ENCODE measurements around the gene C17orf100. TPM values are rescaled to one million over a fixed set of nuclear protein-coding genes. Genes with fewer than 3 reads are reported as not detected.

C17orf100 gene
- total RNA-seq, 2 donors from 2014 or later = not detected

DNA sequence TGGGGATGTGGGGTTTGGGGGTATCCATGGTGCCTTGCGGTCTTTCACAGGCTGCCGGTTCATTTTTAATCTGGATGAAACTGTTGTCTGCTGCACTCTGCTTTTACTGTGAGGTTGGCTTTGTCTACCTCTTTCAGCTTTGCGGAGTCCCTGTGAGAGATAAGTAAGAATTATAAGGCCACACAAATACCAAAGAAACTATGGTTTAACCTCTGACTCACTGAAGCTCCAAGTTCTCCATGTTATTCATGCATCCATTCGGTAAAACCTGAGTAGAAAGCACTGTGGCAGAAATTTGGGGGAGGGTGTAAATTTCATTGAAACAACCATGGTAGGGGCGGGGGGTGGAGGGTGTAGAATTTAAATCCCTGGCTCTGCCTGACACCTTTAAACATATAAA lies 41.6 kb upstream of the C17orf100 start:
- Histone ChIP-seq H3K27ac (no peak overlapping the region), H3K36me3 (peaks cover 31% of the 10 kb centered on the region), H3K4me1 (ENCODE audit: control insufficient read depth in 1 of 2, low read depth in 2 of 2) (no peaks in the 10 kb centered on the region), H3K4me3 (no peak overlapping the region), H3K27me3 (replicated peaks; ENCODE audit: insufficient read depth) (no peaks in the 10 kb centered on the region), H3K9me3 (no peaks in the 10 kb centered on the region)
- ATAC-seq (ENCODE audit: insufficient number of reproducible peaks, low FRiP score, low read depth) (no peak), DNase-seq (ENCODE audit: low spot score) (no peak)
- TF ChIP-seq, protein P1, sequence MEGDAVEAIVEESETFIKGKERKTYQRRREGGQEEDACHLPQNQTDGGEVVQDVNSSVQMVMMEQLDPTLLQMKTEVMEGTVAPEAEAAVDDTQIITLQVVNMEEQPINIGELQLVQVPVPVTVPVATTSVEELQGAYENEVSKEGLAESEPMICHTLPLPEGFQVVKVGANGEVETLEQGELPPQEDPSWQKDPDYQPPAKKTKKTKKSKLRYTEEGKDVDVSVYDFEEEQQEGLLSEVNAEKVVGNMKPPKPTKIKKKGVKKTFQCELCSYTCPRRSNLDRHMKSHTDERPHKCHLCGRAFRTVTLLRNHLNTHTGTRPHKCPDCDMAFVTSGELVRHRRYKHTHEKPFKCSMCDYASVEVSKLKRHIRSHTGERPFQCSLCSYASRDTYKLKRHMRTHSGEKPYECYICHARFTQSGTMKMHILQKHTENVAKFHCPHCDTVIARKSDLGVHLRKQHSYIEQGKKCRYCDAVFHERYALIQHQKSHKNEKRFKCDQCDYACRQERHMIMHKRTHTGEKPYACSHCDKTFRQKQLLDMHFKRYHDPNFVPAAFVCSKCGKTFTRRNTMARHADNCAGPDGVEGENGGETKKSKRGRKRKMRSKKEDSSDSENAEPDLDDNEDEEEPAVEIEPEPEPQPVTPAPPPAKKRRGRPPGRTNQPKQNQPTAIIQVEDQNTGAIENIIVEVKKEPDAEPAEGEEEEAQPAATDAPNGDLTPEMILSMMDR (IDR thresholded peaks at IDR 0.05) = no peak

DNA sequence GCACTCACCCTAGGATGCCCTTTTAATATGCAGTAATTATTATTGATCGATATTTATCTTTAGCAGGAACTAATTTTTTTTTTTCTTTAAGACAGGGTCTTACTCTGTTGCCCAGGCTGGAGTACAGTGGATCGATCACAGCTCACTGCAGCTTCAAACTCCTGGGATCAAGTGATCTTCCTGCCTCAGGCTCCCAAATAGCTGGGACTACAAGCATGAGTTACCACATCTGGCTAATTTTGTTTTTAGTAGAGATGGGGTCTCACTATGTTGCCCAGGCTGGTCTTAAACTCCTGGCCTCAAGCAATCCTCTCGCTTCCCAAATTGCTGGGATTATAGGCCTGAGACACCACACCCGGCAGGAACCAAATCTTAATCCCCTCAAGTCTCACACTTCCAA lies 40.3 kb upstream of the C17orf100 start:
- Histone ChIP-seq H3K36me3 (peaks cover 31% of the 10 kb centered on the region), H3K27me3 (replicated peaks; ENCODE audit: insufficient read depth) (no peaks in the 10 kb centered on the region), H3K27ac (no peak overlapping the region), H3K9me3 (no peaks in the 10 kb centered on the region), H3K4me1 (ENCODE audit: control insufficient read depth in 1 of 2, low read depth in 2 of 2) (no peaks in the 10 kb centered on the region), H3K4me3 (no peak overlapping the region)
- no peak for DNase-seq (ENCODE audit: low spot score)
- ATAC-seq (ENCODE audit: insufficient number of reproducible peaks, low FRiP score, low read depth) = no peak
- TF ChIP-seq, protein P1 (IDR thresholded peaks at IDR 0.05) = no peak

DNA sequence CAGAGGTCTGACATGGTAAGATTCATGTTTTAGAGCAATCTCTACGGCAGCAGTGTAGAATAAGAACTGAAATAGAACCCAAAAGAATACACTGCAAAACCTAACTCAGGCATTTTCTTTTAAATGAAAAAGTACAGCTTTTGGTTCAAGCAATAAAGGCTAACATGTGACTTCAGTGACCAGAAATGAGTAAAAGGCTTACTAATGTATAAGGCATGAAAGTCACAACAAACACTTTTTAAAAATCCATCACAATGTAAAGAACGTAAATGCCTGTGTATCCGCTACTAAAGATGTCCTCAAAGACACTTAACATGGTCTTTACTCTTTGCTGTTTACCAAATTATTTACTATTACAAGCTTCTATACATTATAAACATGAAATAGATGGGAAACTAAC lies 27.6 kb upstream of the C17orf100 start:
- Histone ChIP-seq H3K4me3 (no peak overlapping the region), H3K36me3 (peaks cover 13% of the 10 kb centered on the region), H3K4me1 (ENCODE audit: control insufficient read depth in 1 of 2, low read depth in 2 of 2) (no peaks in the 10 kb centered on the region), H3K27me3 (replicated peaks; ENCODE audit: insufficient read depth) (no peaks in the 10 kb centered on the region), H3K27ac (no peak overlapping the region), H3K9me3 (no peaks in the 10 kb centered on the region)
- TF ChIP-seq, protein P1 (IDR thresholded peaks at IDR 0.05) = no peak
- DNase-seq (ENCODE audit: low spot score) (no peak), ATAC-seq (ENCODE audit: insufficient number of reproducible peaks, low FRiP score, low read depth) (no peak)

DNA sequence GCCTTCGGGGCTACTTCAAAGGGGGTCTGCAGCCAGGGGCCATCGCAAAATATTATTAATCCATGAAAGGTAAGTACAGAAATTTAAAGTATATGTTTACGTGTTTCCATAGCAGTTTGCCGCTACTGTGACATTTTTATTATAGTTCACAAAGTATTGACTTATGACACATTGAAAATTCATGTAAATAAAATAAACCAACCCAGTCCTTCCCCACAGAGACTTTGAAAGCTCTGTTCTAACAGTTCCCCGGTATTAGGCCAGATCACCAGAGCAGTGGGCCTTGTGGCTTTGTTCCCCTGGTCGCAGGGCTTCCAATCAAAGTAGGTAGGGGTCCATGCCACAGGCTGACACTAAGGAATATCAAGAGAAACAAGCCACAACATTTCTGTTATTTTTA lies 24.9 kb upstream of the C17orf100 start:
- Histone ChIP-seq H3K4me1 (ENCODE audit: control insufficient read depth in 1 of 2, low read depth in 2 of 2) (no peaks in the 10 kb centered on the region), H3K36me3 (peaks cover 10% of the 10 kb centered on the region), H3K9me3 (no peaks in the 10 kb centered on the region), H3K27me3 (replicated peaks; ENCODE audit: insufficient read depth) (no peaks in the 10 kb centered on the region), H3K4me3 (no peak overlapping the region), H3K27ac (no peak overlapping the region)
- TF ChIP-seq, protein P1 (IDR thresholded peaks at IDR 0.05) = no peak
- DNase-seq (ENCODE audit: low spot score) (no peak), ATAC-seq (ENCODE audit: insufficient number of reproducible peaks, low FRiP score, low read depth) (no peak)

DNA sequence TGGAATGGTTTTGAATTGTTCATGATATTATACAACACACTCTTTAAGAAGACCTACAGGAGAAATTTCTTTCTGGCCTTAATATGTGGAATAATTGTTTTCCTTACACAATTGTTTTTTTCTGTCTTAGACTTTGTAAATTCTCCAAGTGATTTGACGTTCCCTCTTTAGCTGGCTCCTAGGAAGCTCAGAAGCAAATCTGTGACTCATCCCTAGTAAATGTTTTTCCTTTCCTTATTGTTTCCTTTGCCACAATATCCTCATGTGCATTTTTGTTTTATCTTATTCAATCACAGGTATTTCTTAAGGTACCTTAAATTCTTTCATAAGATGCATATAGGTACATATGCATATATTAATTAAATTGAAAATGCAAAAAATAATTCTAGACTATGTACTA lies 24.5 kb upstream of the C17orf100 start:
- ATAC-seq (ENCODE audit: insufficient number of reproducible peaks, low FRiP score, low read depth) = no peak
- H3K4me1 ChIP-seq (ENCODE audit: control insufficient read depth in 1 of 2, low read depth in 2 of 2) = no peaks in the 10 kb centered on the region
- no peak for DNase-seq (ENCODE audit: low spot score)
- no peaks in the 10 kb centered on the region for H3K27me3 ChIP-seq (replicated peaks; ENCODE audit: insufficient read depth)
- H3K4me3 ChIP-seq = no peak overlapping the region
- no peak overlapping the region for H3K27ac ChIP-seq
- peaks cover 10% of the 10 kb centered on the region for H3K36me3 ChIP-seq
- TF ChIP-seq, protein P1 (IDR thresholded peaks at IDR 0.05) = no peak
- no peaks in the 10 kb centered on the region for H3K9me3 ChIP-seq

Data from thoracic aorta (tissue), 2 donors.